ENCODE measurements around the gene GBP5.
"Not testable (repeated sequence)": the region's sequence is repeated elsewhere in the genome, so short reads cannot be mapped to it uniquely, and the experiment has no call there.

Gene GBP5

DNA sequence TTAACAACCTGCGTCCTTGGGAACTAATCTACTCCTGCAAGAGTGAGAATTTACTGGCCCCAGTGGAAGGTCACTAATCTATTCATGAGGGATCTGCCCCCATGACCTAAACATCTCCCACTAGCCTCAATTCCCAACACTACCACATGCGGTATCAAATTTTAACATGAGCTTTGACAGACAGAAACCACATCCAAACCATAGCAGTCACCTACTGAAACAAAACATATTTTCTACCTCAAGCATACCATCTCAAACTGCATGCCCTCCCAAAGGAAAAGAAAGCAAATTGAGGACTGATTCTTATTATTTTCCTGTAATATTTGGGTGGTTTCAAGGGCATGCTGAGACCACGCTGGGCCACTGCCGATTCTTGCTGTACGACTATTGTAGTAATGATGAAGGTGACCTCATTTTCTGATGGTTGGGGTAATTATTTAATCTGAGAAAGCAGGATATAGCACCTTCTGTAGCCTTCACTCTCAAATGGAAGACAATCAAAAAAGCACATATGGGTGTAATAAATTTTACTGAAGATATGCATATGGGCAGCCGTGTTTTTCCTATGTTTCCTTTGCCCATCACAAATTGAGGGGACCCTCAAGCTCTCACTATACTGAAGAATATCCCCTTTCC lies 13.2 kb upstream of the GBP5 start:
- Histone ChIP-seq H3K9me3 (no peaks in the 10 kb centered on the region), H3K4me1 (no peaks in the 10 kb centered on the region), H3K27me3 (no peaks in the 10 kb centered on the region), H3K36me3 (no peaks in the 10 kb centered on the region), H3K4me3 (ENCODE audit: low read depth, low read length) (no peak overlapping the region)
- no peak for DNase-seq
- TF ChIP-seq, protein P1, sequence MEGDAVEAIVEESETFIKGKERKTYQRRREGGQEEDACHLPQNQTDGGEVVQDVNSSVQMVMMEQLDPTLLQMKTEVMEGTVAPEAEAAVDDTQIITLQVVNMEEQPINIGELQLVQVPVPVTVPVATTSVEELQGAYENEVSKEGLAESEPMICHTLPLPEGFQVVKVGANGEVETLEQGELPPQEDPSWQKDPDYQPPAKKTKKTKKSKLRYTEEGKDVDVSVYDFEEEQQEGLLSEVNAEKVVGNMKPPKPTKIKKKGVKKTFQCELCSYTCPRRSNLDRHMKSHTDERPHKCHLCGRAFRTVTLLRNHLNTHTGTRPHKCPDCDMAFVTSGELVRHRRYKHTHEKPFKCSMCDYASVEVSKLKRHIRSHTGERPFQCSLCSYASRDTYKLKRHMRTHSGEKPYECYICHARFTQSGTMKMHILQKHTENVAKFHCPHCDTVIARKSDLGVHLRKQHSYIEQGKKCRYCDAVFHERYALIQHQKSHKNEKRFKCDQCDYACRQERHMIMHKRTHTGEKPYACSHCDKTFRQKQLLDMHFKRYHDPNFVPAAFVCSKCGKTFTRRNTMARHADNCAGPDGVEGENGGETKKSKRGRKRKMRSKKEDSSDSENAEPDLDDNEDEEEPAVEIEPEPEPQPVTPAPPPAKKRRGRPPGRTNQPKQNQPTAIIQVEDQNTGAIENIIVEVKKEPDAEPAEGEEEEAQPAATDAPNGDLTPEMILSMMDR (IDR thresholded peaks at IDR 0.05; ENCODE audit: low read depth, low read length) = no peak

DNA sequence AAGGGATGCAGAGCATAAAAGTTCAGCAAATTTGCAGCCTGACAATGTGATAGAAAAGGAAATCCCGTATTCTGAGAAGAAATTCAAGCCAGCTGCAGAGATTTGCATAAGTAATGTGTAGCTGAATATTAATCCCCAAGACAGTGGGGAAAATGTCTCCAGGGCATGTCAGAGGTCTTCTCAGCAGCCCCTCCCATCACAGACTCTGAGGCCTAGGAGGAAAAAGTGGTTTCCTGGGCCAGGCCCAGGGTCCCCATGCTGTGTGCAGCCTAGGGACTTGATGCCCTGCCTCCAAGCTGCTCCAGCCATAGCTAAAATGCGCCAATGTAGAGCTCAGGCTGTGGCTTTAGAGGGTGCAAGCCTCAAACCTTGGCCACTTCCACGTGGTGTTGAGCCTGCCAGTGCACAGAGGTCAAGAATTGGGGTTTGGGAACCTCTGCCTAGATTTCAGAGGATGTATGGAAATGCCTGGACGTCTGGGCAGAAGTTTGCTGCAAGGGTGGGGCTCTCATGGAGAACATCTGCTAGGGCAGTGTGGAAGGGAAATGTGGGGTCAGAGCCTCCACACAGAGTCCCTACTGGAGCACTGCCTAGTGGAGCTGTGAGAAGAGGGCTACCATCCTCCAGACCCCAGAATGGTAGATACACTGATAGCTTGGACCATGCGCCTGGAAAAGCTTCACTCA lies 11.6 kb upstream of the GBP5 start:
- H3K4me3 ChIP-seq (ENCODE audit: low read depth, low read length); H3K4me1 ChIP-seq; DNase-seq; H3K27me3 ChIP-seq; H3K36me3 ChIP-seq; H3K9me3 ChIP-seq: not testable (repeated sequence)

DNA sequence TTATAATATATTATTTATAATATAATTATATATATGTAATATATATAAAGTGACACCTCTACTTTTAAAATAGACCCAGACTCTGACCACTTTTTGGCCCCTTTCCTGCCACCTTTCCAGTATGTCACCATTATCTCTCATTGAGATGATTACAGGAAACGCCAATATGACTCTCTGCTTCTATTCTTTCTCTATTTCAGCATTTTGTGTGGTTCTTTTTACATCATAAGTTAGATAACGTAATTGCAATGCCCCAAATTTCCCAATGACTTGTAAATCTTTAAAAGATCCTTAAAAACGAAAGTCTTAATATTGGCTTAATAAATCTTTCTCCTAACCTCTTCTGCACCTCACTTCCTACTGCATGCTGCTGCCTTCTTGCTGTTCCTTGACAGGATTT lies 8.1 kb upstream of the GBP5 start:
- H3K4me3 ChIP-seq (ENCODE audit: low read depth, low read length) = no peak overlapping the region
- TF ChIP-seq, protein P1 (IDR thresholded peaks at IDR 0.05; ENCODE audit: low read depth, low read length) = no peak
- no peaks in the 10 kb centered on the region for H3K9me3 ChIP-seq
- no peak for DNase-seq
- H3K36me3 ChIP-seq = no peaks in the 10 kb centered on the region
- no peaks in the 10 kb centered on the region for H3K27me3 ChIP-seq
- no peaks in the 10 kb centered on the region for H3K4me1 ChIP-seq

DNA sequence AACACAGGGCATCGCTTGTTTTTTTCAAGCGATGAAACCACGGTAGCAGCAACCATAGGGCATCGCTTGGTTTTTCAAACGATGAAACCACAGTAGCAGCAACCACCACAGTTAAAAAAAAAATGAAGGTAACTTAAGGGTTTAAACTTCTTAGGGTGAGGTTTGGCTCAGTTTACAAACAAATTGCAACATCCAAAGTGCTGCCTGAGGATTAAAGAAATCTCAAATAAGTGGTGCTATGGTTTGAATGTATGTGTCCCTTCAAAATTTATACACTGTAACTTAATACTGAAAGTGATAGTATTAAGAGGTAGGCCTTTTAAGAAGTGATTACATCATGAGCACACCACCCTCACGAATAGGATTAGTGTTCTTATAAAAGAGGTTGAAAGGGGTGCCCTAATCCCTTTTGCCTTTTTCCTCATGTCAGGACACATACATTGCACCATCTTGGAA lies 6.4 kb upstream of the GBP5 start:
- TF ChIP-seq, protein P1 (IDR thresholded peaks at IDR 0.05; ENCODE audit: low read depth, low read length) = no peak
- DNase-seq = no peak
- no peaks in the 10 kb centered on the region for H3K9me3 ChIP-seq
- no peaks in the 10 kb centered on the region for H3K4me1 ChIP-seq
- H3K4me3 ChIP-seq (ENCODE audit: low read depth, low read length) = no peak overlapping the region
- H3K27me3 ChIP-seq = no peaks in the 10 kb centered on the region
- H3K36me3 ChIP-seq = no peaks in the 10 kb centered on the region

DNA sequence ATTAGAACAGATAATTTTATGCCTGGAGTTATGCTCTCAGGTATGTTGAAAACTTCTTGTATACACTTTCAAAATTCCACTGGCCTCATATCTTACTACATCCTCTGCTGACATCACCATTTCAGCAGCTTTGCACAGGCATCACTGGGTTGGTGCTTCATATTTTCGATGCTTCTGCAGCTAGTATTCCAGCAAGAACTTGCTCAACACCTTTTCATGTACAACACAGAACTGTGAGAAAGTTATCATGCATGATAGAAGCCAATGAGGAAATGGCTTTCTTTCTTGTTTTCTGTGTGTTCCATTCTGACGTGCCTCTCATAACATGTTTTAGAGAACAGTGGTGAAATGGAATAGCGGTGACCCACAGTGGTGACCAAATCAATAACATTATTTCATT lies 5.1 kb upstream of the GBP5 start:
- Histone ChIP-seq H3K27me3 (no peaks in the 10 kb centered on the region), H3K4me3 (ENCODE audit: low read depth, low read length) (no peak overlapping the region), H3K4me1 (no peaks in the 10 kb centered on the region), H3K36me3 (no peaks in the 10 kb centered on the region), H3K9me3 (no peaks in the 10 kb centered on the region)
- no peak for DNase-seq
- TF ChIP-seq, protein P1 (IDR thresholded peaks at IDR 0.05; ENCODE audit: low read depth, low read length) = no peak

DNA sequence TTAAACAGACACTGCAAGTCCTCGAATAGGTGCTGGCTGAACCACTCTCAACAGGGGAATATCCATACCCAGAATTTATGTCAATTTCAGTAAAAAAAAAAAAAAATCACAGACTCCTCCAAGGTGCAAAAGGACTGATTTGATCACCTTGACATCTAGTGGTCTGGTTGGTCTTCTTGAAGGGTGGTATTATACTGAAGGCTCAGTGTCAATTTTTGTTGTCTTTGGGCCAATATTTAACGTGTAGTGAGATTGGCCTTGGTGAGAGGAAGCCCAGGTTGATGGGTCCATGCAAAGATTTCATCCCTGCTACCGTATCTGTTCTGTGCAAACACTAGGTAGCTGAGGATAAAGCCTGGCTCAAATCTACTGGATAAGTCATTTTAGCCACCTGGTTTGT lies 4.0 kb upstream of the GBP5 start:
- Histone ChIP-seq H3K9me3 (no peaks in the 10 kb centered on the region), H3K4me3 (ENCODE audit: low read depth, low read length) (no peak overlapping the region), H3K36me3 (no peaks in the 10 kb centered on the region), H3K4me1 (no peaks in the 10 kb centered on the region), H3K27me3 (no peaks in the 10 kb centered on the region)
- TF ChIP-seq, protein P1 (IDR thresholded peaks at IDR 0.05; ENCODE audit: low read depth, low read length) = no peak
- DNase-seq = no peak
